ENCODE data around the gene NSD1.

- TF ChIP-seq CTCF (IDR thresholded peaks at IDR 0.05), result no peak
- TF ChIP-seq POLR2A (IDR thresholded peaks at IDR 0.05), result no peak
Observed at GRCh38 chr5:177349362-177349647, 215.7 kb downstream of the NSD1 start.

Measured in thyroid gland (tissue), 4 donors.